ENCODE results near the gene KRT6B. TPM values are rescaled to one million over a fixed set of nuclear protein-coding genes. Genes with fewer than 3 reads are reported as not detected.

Gene KRT6B
- total RNA-seq, 1 experiment from 2014 or later = not detected

- Histone ChIP-seq H3K36me3 (ENCODE audit: control insufficient read depth, insufficient read depth, low read length) (no peaks in the 10 kb centered on the region), H3K9me3 (ENCODE audit: control insufficient read depth, insufficient read depth, low read depth, low read length) (no peaks in the 10 kb centered on the region), H3K4me3 (ENCODE audit: low read depth in 2 of 2, low read length in 2 of 2) (no peak overlapping the region), H3K27me3 (ENCODE audit: control insufficient read depth, insufficient read depth, low read length) (peaks cover 12% of the 10 kb centered on the region), H3K27ac (ENCODE audit: low read length) (no peak overlapping the region), H3K4me1 (ENCODE audit: control insufficient read depth, insufficient read depth, low read length) (no peaks in the 10 kb centered on the region)
- no peak for TF ChIP-seq REST (IDR thresholded peaks at IDR 0.05; ENCODE audit: insufficient read depth in 1 of 2, low read depth in 2 of 2, low read length in 1 of 2)
- TF ChIP-seq TCF7L2 (IDR thresholded peaks at IDR 0.05; ENCODE audit: low read depth, low read length) = no peak
- TF ChIP-seq, protein P1, sequence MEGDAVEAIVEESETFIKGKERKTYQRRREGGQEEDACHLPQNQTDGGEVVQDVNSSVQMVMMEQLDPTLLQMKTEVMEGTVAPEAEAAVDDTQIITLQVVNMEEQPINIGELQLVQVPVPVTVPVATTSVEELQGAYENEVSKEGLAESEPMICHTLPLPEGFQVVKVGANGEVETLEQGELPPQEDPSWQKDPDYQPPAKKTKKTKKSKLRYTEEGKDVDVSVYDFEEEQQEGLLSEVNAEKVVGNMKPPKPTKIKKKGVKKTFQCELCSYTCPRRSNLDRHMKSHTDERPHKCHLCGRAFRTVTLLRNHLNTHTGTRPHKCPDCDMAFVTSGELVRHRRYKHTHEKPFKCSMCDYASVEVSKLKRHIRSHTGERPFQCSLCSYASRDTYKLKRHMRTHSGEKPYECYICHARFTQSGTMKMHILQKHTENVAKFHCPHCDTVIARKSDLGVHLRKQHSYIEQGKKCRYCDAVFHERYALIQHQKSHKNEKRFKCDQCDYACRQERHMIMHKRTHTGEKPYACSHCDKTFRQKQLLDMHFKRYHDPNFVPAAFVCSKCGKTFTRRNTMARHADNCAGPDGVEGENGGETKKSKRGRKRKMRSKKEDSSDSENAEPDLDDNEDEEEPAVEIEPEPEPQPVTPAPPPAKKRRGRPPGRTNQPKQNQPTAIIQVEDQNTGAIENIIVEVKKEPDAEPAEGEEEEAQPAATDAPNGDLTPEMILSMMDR (IDR thresholded peaks at IDR 0.05) = no peak
- no peak for TF ChIP-seq POLR2AphosphoS5 (IDR thresholded peaks at IDR 0.05; ENCODE audit: low read depth, low read length)
- ChIA-PET POLR2A (no interaction called here), CTCF (interaction anchor here (0.7 to 0.9 kb wide), 2 partner anchors 23 to 34 kb away, joined by 3 to 4 read pairs; no protein-coding TSS in a partner anchor)
- intact Hi-C loops (cut with micrococcal nuclease; ENCODE audit: unreplicated experiment) (no loop called here), in situ Hi-C loops (cut with HindIII; ENCODE audit: low pct_unique_long_range_greater_than_20kb, low sequenced_read_pairs) (no loop called here)
- ATAC-seq = no peak
- DNase-seq (ENCODE audit: low read depth, low spot score) = no peak
- BruUV-seq (replicated peaks) = no TSS peak
These were observed 16.3 kb downstream of the KRT6B start for GRCh38 chr12:52435659-52435999.

DNA sequence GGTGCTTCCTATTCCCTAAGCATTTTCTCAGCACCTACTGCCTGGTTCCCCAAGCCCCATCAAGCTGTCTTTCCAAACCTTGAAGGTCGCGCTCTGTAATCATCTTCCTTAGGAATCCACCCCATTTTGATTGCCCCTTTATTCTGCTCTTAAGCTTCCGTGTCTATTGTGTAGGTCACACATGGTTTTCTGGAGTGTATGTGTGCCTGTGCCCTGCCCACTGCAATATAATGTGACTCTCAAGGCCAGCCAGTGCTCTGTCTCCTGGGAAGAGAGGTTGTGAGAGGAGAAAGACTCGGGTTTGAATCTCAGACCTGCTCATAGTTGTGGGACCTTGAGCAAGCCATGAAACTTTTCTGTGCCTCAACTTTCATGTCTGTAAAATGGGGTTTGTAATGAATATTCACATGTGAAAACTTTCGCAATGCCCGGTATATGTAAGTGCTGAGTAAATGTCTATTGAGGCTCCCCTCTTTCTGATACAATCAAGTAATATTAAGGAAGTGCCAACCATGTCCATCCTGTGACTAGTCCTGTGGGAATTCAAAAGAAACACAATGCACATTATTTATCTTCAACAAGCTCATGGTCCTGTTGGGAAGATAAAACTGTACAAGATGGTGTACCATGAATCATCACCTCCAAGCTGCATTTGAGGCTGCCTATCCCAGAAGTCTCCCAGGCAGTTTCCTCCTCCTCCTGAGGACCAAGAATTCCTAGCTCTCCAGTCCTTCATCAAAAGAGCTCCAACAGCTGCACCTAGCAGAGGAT, 17.0 kb downstream of the KRT6B start:
- Histone ChIP-seq H3K27me3 (ENCODE audit: control insufficient read depth, insufficient read depth, low read length) (peaks cover 14% of the 10 kb centered on the region), H3K9me3 (ENCODE audit: control insufficient read depth, insufficient read depth, low read depth, low read length) (no peaks in the 10 kb centered on the region), H3K4me1 (ENCODE audit: control insufficient read depth, insufficient read depth, low read length) (no peaks in the 10 kb centered on the region), H3K36me3 (ENCODE audit: control insufficient read depth, insufficient read depth, low read length) (no peaks in the 10 kb centered on the region), H3K4me3 (ENCODE audit: low read depth in 2 of 2, low read length in 2 of 2) (no peak overlapping the region), H3K27ac (ENCODE audit: low read length) (no peak overlapping the region)
- in situ Hi-C loops (cut with HindIII; ENCODE audit: low pct_unique_long_range_greater_than_20kb, low sequenced_read_pairs) = no loop called here
- POLR2A ChIA-PET = no interaction called here
- TF ChIP-seq, protein P1 (IDR thresholded peaks at IDR 0.05) = no peak
- TF ChIP-seq POLR2AphosphoS5 (IDR thresholded peaks at IDR 0.05; ENCODE audit: low read depth, low read length) (no peak), TCF7L2 (IDR thresholded peaks at IDR 0.05; ENCODE audit: low read depth, low read length) (no peak), REST (IDR thresholded peaks at IDR 0.05; ENCODE audit: insufficient read depth in 1 of 2, low read depth in 2 of 2, low read length in 1 of 2) (no peak), SIN3A (IDR thresholded peaks at IDR 0.05; ENCODE audit: borderline replicate concordance, insufficient read depth, low read depth, low read length) (no peak)
- ATAC-seq (no peak), DNase-seq (ENCODE audit: low read depth, low spot score) (no peak)
- CTCF ChIA-PET = interaction anchor here (0.6 to 0.9 kb wide), 3 partner anchors 24 to 116 kb away, joined by 3 to 4 read pairs (median 3); no protein-coding TSS in a partner anchor
- BruUV-seq (replicated peaks) = no TSS peak
- intact Hi-C loops (cut with micrococcal nuclease; ENCODE audit: unreplicated experiment) = no loop called here

Measured in Panc1 (cell line).